Bronchial epithelial cell (primary cell): ENCODE measurements around the gene ICAM1. TPM values are rescaled to one million over a fixed set of nuclear protein-coding genes. Genes with fewer than 3 reads are reported as not detected.
A peak's percentile ranks its signal among the peaks of the same experiment; 100 is the strongest.
"Not testable (repeated sequence)": the region's sequence is repeated elsewhere in the genome, so short reads cannot be mapped to it uniquely, and the experiment has no call there.

Experiments used
- DNase-seq: peaks from one replicate; pipeline ENCODE4 v3.0.0-alpha.2; 2010; ENCODE audit warnings: low read depth
- FAIRE-seq: peaks from 2 replicates; lab custom pipeline; 2011; peaks lifted over from hg19 to GRCh38; lab: Jason Lieb, UNC
- H3K27me3 ChIP-seq: 2 replicates; pipeline ENCODE4 v1.5.1; 2011; ENCODE audit warnings: low read length; ENCODE audit not compliant: control insufficient read depth, insufficient read depth
- H3K36me3 ChIP-seq: 2 replicates; pipeline ENCODE4 v1.5.1; 2011; ENCODE audit warnings: low read length; ENCODE audit not compliant: control insufficient read depth, insufficient read depth
- H3K4me3 ChIP-seq: 2 replicates; pipeline ENCODE4 v1.5.1; 2011; ENCODE audit warnings: mild to moderate bottlenecking, low read depth, low read length, control low read depth
- CTCF ChIP-seq: IDR thresholded peaks from 2 replicates; pipeline ENCODE4 v1.5.1; 2011; ENCODE audit warnings: mild to moderate bottlenecking, moderate library complexity, low read length, control low read depth, inconsistent platforms; ENCODE audit not compliant: insufficient read depth, severe bottlenecking
- total RNA-seq: library from RNA; depleted of rRNA; stranded (reverse); fragments of >200 nt; gene quantifications from 2 replicates; pipeline ENCODE4 v1.2.1, GENCODE V29; 2014

Gene ICAM1
- total RNA-seq, 1 donor from 2014 or later: 0.79 TPM

- H3K4me3 ChIP-seq: no peak overlapping the region
- H3K36me3 ChIP-seq: no peaks in the 10 kb centered on the region
- peak; percentile 75 for DNase-seq
- H3K27me3 ChIP-seq: no peaks in the 10 kb centered on the region
- no peak for FAIRE-seq
- TF ChIP-seq CTCF: no peak
Observed at GRCh38 chr19:10238172-10238783, 32.6 kb upstream of the ICAM1 start.

- not testable (repeated sequence) for H3K36me3 ChIP-seq, DNase-seq, H3K27me3 ChIP-seq, FAIRE-seq, H3K4me3 ChIP-seq
Observed at GRCh38 chr19:10241826-10242449, 29.0 kb upstream of the ICAM1 start.

- DNase-seq (no peak), FAIRE-seq (no peak)
- TF ChIP-seq CTCF: no peak
- Histone ChIP-seq H3K36me3 (no peaks in the 10 kb centered on the region), H3K27me3 (no peaks in the 10 kb centered on the region), H3K4me3 (no peak overlapping the region)
Observed at GRCh38 chr19:10243606-10244005, 27.3 kb upstream of the ICAM1 start.

GRCh38 chr19:10245189-10245939, 25.6 kb upstream of the ICAM1 start:
- DNase-seq (no peak), FAIRE-seq (no peak)
- Histone ChIP-seq H3K27me3 (no peaks in the 10 kb centered on the region), H3K4me3 (no peak overlapping the region), H3K36me3 (no peaks in the 10 kb centered on the region)
- no peak for TF ChIP-seq CTCF

GRCh38 chr19:10246511-10246910, 24.4 kb upstream of the ICAM1 start:
- no peak for FAIRE-seq
- TF ChIP-seq CTCF: no peak
- Histone ChIP-seq H3K27me3 (no peaks in the 10 kb centered on the region), H3K4me3 (no peak overlapping the region), H3K36me3 (no peaks in the 10 kb centered on the region)
- DNase-seq: no peak

- DNase-seq (peak; percentile 97), FAIRE-seq (no peak)
Observed at GRCh38 chr19:10251792-10252694, 18.9 kb upstream of the ICAM1 start, which contains the start of gene MRPL4. Gene MRPL4, plus strand, starts transcription at chr19:10252214. Its CDS starts 40 bp downstream, at chr19:10252254.

More at GRCh38 chr19:10251792-10252694, 18.9 kb upstream of the ICAM1 start, which contains the start of gene MRPL4:
- no peak for TF ChIP-seq CTCF
- Histone ChIP-seq H3K4me3 (peak within 1 kb of the TSS; percentile 80), H3K36me3 (peaks cover 12% of the 10 kb centered on the region), H3K27me3 (no peaks in the 10 kb centered on the region)
